Stimulated activated CD8-positive, alpha-beta memory T cell treated with anti-CD3 and anti-CD28 coated beads, Interleukin-15, amount 100 ng/mL, for 1 hour (primary cell): ENCODE results near the gene SLC41A3.

ENCODE experiments used
- DNase-seq: peaks from one replicate; pipeline ENCODE4 v3.0.0-alpha.2; 2020; ENCODE audit warnings: low read depth

The SLC41A3 gene

GRCh38 chr3:126083913-126084767, at the start of gene SLC41A3:
Gene SLC41A3, minus strand, starts transcription at chr3:126084124. Its CDS starts 15,905 bp downstream, at chr3:126068219.
- peak; percentile 60 for DNase-seq

- DNase-seq = no peak
These were observed 49.7 kb upstream of the SLC41A3 start for GRCh38 chr3:126133606-126134005.

GRCh38 chr3:126132751-126133511, 49.0 kb upstream of the SLC41A3 start:
- DNase-seq = no peak

- DNase-seq = no peak
These were observed 48.2 kb upstream of the SLC41A3 start for GRCh38 chr3:126131881-126132750.

GRCh38 chr3:126130981-126131745, 47.2 kb upstream of the SLC41A3 start:
- DNase-seq = no peak

- DNase-seq = no peak
These were observed 46.3 kb upstream of the SLC41A3 start for GRCh38 chr3:126130081-126130855.

GRCh38 chr3:126129398-126129891, 45.5 kb upstream of the SLC41A3 start:
- DNase-seq = no peak

GRCh38 chr3:126128504-126129397, 44.8 kb upstream of the SLC41A3 start:
- no peak for DNase-seq

- DNase-seq = no peak
These were observed 44.0 kb upstream of the SLC41A3 start for GRCh38 chr3:126127904-126128303.

GRCh38 chr3:126127452-126127851, 43.5 kb upstream of the SLC41A3 start:
- no peak for DNase-seq

GRCh38 chr3:126126811-126127431, 43.0 kb upstream of the SLC41A3 start:
- no peak for DNase-seq

- DNase-seq = no peak
These were observed 42.4 kb upstream of the SLC41A3 start for GRCh38 chr3:126126286-126126685.

GRCh38 chr3:126125781-126126251, 41.9 kb upstream of the SLC41A3 start:
- DNase-seq = no peak

GRCh38 chr3:126125341-126125740, 41.4 kb upstream of the SLC41A3 start:
- DNase-seq = no peak

- DNase-seq = no peak
These were observed 41.0 kb upstream of the SLC41A3 start for GRCh38 chr3:126124896-126125295.

- no peak for DNase-seq
These were observed 40.4 kb upstream of the SLC41A3 start for GRCh38 chr3:126124148-126124868.

- no peak for DNase-seq
These were observed 37.7 kb upstream of the SLC41A3 start for GRCh38 chr3:126121632-126122031.

GRCh38 chr3:126121074-126121473, 37.1 kb upstream of the SLC41A3 start:
- DNase-seq = no peak
